Activated CD8-positive, alpha-beta memory T cell treated with anti-CD3 and anti-CD28 coated beads, Interleukin-2, amount 50 U/mL, for 48 hours (primary cell): ENCODE data around the gene HEATR5B.
"Not testable (repeated sequence)": the region's sequence is repeated elsewhere in the genome, so short reads cannot be mapped to it uniquely, and the experiment has no call there.

Experiments
- DNase-seq: peaks from one replicate; pipeline ENCODE4 v3.0.0-alpha.2; 2020

HEATR5B gene

GRCh38 chr2:37061013-37061711, 23.0 kb downstream of the HEATR5B start:
- no peak for DNase-seq

- no peak for DNase-seq
Observed at GRCh38 chr2:37060446-37060845, 23.7 kb downstream of the HEATR5B start.

- no peak for DNase-seq
Observed at GRCh38 chr2:37059841-37060240, 24.3 kb downstream of the HEATR5B start.

- no peak for DNase-seq
Observed at GRCh38 chr2:37052600-37053332, 31.4 kb downstream of the HEATR5B start.

GRCh38 chr2:37039580-37039979, 44.6 kb downstream of the HEATR5B start:
- no peak for DNase-seq

GRCh38 chr2:37037771-37038170, 46.4 kb downstream of the HEATR5B start:
- no peak for DNase-seq

- no peak for DNase-seq
Observed at GRCh38 chr2:37029758-37030157, 54.4 kb downstream of the HEATR5B start.

- no peak for DNase-seq
Observed at GRCh38 chr2:37026050-37026449, 58.1 kb downstream of the HEATR5B start.

- DNase-seq, result no peak
Observed at GRCh38 chr2:37020887-37021796, 63.0 kb downstream of the HEATR5B start.

- no peak for DNase-seq
Observed at GRCh38 chr2:37020212-37020886, 63.8 kb downstream of the HEATR5B start.

GRCh38 chr2:37013315-37013641, 70.9 kb downstream of the HEATR5B start:
- no peak for DNase-seq

- no peak for DNase-seq
Observed at GRCh38 chr2:37011130-37011529, 73.0 kb downstream of the HEATR5B start.

GRCh38 chr2:37005118-37005868, 78.9 kb downstream of the HEATR5B start:
- no peak for DNase-seq

GRCh38 chr2:37000988-37001556, 83.1 kb downstream of the HEATR5B start:
- DNase-seq, result no peak

- DNase-seq, result no peak
Observed at GRCh38 chr2:37000318-37000717, 83.9 kb downstream of the HEATR5B start.

GRCh38 chr2:36999416-36999815, 84.8 kb downstream of the HEATR5B start:
- not testable (repeated sequence) for DNase-seq

- DNase-seq, result no peak
Observed at GRCh38 chr2:36993841-36994620, 90.1 kb downstream of the HEATR5B start.

GRCh38 chr2:36988008-36988407, 96.2 kb downstream of the HEATR5B start:
- no peak for DNase-seq

- no peak for DNase-seq
Observed at GRCh38 chr2:36982467-36982866, 101.7 kb downstream of the HEATR5B start.

GRCh38 chr2:36981911-36982310, 102.3 kb downstream of the HEATR5B start:
- no peak for DNase-seq

GRCh38 chr2:36979007-36979406, 105.2 kb downstream of the HEATR5B start:
- not testable (repeated sequence) for DNase-seq
